NCI-H226 (cell line): ENCODE measurements around the gene SUPT5H.

Experiments
- DNase-seq: peaks from one replicate; pipeline ENCODE4 v3.0.0-alpha.2; 2015

The SUPT5H gene

DNA sequence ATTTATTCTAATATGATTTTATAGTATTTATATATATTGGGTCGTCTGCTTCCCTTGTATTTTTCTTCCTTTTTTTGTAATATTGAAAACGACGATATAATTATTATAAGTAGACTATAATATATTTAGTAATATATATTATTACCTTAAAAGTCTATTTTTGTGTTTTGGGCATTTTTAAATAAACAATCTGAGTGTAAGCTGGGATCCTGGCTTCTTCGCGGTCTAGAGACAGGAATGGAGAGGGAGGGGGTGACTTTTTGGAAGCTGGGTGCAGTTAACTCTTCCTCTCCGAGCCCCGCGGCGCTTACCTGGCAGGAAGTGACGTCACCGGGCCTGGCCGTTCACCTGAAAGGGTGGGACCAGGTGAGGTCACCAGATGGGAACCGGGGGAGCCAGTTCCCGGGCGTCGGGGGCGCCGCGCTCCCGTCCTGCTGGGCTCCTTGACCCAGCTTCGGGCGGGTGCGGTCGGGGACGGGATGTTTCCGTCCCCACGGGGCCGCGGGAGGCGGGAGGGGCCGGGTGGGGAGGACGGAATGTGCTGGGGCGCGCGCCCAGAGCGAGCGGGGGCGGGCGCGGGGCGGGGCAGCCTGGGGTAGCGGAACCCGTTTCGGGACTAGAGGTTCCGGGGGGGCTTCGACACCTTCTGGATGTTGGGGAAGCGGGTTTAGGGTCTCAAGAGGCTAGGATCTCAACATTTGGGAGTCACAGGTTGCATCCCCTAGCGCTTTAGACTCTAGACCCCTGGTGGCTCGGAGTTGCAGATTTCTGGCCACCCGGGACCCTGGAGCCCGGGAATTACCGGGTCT lies 36.0 kb upstream of the SUPT5H start:
- DNase-seq: peak; percentile 53

DNA sequence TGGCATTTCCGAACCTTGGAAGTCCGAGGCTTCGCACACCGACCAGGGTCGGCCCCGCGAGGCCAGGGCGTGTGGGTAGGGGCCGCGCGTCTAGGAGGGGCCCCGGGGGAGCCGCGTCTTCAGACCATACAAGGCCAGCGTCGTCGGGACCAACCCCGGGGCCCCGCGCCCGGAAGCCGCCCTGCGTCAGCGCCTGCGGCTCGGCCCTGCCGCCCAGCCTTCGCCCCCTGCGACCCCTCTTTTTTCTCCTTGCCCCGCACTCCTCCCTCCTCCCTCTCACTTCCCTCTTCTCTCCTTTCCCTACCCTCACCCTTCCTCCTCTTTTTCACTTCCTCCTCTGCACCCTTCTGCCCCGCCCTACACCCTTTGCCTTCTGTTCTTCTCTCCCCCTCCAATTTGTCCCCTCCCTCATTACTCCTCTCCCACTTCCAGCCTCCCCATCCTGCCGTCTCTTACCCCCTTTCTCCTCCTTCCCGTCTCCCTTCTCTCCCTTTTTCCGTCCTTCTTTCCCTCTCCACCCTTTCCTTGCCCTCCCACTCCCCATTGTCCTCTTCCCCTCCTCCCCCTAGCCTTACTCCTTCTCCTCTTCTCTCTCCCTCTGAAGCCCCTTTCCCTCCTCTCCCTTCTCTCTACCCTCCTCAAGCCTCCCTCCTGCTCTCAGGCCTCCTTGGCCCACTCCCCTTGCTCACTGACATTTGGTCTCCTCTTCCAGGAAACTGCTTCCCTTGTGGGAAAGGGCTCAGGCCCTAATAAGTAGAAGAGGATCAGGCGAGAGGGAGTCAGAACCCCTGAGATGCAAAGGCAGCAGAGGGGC lies 35.2 kb upstream of the SUPT5H start:
- no peak for DNase-seq

DNA sequence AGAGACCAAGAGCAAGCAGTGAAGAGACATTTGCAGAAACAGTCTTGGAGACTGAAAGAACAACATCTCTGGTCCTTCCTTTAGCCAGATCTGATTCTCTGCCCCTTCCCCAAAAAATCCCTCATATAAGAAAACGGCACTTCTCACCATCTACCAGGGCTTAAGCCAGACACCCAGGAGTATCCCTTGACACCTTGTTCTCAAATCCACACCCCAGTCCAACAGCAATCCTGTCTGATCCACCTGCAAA lies 34.6 kb upstream of the SUPT5H start:
- no peak for DNase-seq

DNA sequence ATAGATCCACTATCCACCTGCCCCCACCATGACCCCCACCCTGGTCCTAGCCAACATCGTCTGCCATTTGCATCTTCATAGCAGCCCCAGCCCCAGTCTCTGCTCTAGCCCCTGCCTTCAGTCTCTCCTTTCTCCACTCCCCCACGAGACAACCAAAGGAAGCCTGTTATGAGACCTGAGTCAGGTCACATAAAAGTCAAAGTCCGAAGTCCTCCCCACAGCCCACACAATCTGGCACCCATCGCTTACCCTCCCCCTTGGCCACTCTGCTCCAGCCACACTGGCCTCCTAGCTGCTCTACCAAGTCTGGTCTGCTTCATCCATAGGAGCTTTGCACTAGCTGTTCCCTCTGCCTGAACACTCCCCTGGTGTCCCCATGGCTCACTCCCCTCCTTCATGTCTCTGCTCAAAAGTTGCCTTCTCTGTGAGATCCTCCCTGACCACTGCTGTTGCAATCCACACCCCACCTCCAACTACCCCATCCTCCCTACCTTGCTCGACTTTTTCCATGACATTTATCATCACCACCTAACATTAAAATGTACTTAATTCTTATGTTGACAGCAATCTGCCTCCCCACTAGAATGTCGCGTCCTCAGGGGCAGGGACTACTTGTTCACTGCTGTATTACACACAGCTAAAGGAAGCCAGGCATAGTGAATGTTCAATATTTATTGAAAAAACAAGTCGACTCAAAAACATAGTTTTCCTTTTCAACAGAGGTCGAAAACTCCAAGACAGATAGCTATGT lies 34.1 kb upstream of the SUPT5H start:
- no peak for DNase-seq

DNA sequence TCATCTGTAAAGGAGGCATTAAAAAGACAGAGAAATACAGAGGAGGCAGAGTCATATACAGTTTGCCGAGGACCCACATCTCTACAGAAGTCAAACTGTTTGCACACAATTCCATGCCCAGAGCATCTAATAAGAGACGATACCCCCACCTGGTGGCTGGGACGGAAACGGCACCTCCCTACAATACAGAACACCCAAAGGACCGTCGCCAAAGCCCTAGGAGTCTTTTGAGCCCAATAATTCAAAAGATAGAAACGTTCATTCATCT lies 33.6 kb upstream of the SUPT5H start:
- DNase-seq: peak; percentile 66

DNA sequence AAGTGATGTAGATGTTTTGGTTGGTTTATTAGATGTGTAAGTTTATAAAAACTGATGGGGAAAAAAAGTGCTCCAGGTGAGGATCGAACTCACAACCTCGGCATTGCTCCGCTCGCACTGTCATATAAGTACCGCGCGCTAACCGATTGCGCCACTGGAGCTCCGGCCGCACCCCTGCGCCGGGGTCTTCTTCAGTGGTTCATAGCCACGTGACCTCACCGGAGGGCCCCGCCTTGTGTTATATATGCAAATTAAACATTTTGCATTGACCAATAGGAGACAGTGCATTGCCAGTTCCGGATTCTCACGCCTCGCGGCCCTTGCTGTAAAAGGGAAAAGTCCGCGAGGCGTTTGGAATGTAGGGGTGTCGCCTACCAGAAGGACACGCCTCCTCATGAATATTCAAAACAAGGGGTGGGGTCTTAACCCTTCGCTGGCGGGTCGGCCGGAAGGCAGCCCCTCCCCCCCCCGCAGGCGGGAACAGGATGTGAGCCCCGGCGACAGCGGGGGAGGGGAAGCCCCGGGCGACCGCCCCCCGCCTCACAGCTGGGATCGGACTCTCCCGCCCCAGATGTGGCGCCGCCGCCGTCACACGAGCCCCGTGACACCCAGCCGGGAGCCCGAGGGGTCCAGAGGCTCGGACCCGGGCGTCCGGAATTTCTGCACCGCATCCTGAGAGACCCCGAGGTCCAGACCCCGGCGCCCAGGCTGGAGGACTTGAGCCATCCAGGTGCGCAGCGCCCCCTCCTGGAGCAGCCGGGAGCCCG lies 33.1 kb upstream of the SUPT5H start, which contains the start of gene PLEKHG2:
TSS of gene PLEKHG2 (plus strand) at position 570 of the 767 bp plus-strand sequence. CDS start 1,418 bp downstream, outside the sequence.
- peak; percentile 96 for DNase-seq

DNA sequence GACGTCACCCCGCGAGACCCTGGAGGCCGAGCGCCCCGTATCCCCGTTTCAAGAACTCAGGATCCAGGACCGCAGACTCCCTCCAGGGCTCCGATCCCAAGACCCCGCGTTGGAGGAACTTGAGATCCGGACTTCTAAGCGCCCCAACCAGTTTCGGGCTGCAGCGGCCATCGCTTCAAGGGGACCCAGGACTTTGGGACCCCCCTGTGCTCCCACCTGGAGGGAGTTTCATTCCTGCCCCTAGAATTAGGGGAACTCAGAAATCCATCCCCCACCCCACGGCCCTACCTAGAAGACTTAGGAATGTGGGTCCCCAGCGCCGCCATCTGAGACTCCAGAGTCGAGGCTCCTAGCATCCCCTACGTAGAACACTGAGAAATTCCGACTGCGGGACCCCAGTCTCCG lies 32.5 kb upstream of the SUPT5H start:
- no peak for DNase-seq

DNA sequence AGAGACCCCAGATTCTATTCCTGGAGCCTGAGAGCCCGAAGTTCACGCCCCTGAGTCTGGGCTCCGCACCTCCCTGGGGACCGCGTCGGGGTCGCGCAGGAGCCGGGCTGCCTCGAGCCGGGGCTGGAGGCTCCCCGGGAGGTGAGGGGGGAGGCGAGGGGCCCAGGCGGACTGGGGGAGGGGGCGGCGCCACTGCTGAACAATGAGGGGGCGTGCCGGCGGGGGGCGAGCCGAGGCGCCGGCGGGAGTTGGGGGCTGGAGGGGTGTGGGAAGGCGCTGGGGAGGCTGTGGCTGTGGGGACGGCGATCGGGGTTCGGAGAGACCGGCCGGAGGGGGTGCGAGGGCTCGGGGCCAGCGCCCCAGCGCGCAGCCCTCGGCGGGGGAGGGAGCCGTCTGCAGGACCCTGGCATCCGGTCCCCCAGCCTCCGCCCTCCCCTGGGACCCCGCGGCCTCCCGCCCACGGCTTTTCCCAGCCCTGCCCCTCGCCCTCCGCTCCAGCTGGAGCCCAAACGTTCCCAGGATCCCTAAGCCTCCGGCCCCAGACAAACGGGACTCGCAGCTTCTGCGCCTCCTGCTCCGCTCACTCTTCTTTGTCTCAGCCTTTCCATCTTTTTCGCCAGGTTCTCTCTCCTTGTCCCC lies 32.0 kb upstream of the SUPT5H start:
- DNase-seq: no peak

DNA sequence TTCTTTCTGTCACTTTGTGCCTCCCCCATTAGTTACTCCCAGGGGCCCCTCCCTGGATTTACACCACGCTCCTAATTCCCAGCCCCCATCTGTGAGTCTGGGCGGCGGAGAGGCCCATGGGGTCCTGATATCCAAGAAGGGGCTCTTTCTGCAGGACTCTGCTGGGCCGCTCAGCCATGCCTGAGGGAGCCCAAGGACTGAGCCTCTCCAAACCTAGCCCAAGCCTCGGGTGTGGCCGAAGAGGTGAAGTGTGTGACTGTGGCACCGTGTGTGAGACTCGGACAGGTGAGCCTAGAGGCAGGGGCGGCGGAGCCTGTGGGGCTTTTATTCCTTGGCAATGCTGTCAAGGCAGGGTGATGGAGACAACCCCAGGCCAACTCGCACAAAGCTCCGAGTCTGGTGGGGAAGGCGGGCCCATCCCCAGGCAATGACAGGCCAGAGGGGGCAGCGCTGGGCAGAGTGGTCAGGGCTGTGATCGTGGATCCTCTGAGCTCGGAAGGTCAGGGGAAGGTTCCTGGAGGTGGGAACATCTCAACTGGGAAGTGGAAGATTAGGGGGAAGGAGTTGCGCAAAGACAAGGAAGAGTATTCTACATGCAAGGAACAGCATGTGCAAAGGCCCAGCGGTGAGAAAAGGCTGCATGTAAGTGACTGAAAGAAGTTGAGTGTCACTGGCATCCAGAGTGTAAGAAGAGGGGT lies 31.3 kb upstream of the SUPT5H start:
- DNase-seq: no peak

DNA sequence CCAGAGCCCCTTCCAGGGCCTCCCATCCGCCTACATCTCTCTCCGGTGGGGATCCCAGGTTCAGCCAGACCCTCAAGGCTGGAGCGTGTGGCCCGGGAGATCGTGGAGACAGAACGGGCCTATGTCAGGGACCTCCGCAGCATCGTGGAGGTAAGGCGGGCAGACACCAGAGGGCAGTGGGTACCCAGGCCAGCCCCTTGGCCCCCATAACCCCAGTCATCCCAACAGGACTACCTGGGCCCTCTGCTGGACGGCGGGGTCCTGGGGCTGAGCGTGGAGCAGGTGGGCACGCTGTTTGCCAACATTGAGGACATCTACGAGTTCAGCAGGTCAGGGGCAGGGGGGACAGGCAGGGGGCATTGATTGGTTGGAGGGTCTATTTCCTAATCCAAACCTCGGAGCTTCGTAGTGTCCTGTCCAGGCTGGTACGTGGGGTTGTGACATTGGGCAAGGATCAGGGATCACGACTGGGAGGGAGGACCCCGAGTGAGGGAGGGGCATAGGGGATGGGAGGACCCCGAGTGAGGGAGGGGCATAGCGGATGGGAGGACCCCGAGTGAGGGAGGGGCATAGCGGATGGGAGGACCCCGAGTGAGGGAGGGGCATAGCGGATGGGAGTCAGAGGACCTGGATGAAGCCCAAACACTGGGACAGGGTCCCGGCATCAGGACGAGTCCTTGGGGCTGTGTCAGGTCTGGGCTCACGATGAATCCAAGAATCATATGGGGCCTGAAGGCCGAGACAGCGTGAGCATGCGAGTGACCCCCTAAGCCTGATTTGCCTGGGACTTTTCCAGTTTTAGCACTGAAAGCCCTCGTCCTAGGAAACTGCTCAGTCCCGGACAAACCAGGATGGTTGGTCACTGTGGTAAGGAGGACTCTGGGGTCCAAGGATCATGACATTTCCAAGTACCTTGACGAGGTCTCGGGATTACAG lies 30.0 kb upstream of the SUPT5H start:
- DNase-seq: no peak

DNA sequence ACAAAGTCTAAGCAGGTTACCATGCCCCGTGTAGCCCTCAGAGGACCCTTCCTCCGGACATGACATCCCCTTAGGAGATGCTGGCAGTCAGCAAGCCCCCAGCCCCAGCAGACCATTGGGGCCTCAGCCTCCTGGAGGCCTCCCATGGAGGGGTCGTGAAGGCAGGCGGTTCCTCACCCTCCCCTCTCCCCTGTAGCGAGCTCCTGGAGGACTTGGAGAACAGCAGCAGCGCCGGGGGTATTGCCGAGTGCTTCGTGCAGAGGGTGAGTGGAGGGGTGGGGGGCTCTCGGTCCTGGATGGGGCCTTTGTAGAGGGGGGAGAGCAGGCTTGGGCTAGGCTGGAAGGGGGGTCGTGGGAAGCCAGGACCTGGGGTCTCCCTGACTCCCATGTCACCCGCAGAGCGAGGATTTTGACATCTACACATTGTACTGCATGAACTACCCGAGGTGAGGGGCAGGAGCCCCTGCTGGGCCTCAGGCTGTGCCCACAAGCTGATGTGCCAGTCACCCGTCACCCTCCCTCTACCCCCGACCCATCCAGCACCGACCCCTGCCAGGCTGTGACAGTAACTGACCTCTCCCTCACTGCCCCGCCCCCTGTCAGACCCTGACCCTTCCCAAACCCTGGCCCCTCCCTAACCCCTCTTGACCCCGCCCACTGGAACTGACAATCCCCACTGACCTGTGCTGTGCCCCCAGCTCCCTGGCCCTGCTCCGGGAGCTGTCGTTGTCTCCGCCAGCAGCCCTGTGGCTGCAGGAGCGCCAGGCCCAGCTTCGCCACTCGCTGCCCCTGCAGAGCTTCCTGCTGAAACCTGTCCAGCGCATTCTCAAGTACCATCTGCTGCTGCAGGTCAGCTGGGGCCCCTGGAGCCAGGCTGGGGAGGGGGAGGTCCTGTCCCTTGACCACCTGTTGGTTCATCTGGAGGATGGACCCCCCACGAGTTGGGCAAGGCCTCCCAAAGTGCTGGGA lies 28.9 kb upstream of the SUPT5H start:
- DNase-seq: no peak

DNA sequence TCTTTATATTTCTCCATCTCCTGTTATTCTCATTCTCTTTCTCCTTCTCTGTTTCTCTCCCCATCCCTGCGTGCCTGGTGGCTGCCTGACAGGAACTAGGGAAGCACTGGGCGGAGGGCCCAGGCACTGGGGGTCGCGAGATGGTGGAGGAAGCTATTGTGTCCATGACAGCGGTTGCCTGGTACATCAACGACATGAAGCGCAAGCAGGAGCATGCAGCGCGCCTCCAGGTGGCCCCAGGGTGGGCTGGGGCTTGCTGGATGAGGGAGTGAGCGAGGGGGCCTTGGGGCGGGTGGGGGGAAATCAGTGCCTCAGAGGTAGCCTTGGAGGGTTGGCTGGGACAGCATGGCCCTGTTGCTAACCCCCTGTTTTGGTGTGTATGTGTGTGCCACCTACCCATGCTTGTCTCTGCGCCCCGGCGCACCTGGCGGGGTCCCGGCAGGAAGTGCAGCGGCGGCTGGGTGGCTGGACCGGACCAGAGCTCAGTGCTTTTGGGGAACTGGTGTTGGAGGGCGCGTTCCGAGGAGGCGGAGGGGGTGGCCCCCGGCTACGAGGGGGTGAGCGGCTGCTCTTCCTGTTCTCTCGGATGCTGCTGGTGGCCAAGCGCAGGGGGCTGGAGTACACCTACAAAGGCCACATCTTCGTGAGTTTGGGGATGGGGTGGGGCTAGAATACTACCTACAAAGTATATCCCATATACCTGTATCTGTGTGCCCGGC lies 27.8 kb upstream of the SUPT5H start:
- DNase-seq: no peak

DNA sequence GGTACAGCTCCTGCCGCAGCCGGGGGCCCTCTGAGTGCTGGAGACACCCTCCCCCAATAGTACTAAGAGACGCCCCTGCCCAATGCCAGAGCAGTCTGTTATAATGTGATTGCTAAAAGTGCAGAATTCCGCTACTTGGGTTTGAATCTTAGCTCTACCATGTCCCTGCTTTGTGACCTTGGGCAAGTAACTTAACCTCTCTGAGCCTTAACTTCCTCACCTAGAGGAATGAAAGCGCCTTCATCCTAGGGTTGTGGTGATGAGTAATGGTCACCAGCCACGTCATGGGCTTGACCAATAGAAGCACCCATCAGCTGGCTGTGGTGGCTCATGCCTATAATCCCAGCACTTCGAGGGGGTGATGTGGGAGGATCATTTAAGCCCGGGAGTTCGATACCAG lies 26.4 kb upstream of the SUPT5H start:
- no peak for DNase-seq

DNA sequence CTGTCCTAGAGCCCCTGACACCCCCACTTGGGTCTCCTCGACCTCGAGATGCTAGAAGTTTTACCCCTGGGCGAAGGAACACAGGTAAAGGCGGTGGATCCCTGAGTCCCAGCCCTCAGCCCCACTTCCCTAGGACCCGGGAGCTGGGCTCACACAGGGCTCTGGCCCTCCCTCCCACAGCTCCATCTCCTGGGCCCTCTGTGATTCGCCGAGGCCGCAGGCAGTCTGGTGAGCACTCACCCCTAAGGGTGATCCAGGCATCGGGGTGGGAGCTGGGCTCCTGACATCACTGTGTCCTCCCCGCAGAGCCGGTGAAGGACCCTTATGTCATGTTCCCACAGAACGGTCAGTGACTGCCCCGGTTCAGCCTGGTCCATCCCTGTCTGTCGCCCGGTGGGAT lies 24.6 kb upstream of the SUPT5H start:
- DNase-seq: no peak

DNA sequence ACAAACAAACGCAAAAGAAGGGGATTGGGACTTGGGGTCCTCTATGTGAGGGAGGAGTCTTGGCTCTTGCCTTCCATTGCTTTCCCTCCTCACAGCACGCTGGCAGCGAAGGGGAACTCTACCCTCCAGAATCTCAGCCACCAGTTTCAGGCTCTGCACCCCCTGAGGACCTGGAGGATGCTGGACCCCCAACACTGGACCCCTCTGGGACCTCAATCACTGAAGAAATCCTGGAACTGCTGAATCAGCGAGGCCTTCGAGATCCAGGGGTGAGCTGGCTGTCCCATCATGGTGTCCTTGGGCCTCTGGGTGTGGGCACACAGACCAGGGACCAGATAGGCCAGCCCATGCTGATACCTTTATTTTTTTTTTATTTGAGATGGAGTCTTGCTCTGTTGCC lies 23.4 kb upstream of the SUPT5H start:
- DNase-seq: no peak

DNA sequence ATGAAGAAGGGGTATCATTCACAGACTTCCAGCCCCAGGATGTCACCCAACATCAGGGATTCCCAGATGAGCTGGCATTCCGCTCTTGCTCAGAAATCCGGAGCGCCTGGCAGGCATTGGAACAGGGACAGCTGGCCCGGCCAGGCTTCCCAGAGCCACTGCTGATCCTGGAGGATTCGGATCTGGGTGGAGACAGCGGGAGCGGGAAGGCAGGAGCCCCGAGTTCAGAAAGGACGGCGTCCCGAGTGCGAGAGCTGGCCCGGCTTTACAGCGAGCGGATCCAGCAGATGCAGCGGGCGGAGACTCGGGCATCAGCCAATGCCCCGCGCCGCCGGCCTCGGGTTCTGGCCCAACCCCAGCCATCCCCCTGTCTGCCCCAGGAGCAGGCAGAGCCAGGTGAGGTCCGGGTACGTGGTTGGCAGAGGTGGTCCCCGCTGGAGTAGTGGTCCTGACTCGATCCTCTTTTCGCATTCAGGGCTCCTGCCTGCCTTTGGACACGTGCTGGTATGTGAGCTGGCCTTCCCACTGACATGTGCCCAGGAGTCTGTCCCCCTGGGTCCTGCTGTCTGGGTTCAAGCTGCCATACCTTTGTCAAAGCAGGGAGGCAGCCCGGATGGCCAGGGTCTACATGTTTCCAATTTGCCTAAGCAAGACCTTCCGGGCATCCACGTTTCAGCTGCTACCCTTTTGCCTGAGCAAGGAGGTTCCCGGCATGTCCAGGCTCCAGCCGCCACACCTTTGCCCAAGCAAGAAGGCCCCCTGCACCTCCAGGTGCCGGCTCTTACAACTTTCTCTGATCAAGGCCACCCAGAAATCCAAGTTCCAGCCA lies 21.9 kb upstream of the SUPT5H start:
- DNase-seq: no peak

DNA sequence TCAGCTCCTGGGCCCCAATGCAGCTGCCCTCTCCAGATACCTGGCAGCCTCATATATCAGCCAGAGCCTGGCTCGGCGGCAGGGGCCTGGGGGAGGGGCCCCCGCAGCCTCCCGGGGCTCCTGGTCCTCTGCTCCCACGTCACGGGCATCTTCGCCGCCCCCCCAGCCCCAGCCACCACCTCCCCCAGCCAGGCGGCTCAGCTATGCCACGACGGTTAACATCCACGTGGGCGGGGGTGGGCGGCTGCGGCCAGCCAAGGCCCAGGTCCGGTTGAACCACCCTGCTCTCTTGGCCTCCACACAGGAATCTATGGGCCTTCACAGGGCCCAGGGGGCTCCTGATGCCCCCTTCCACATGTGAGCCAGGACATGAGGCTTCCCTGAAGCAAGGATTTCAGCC lies 20.4 kb upstream of the SUPT5H start:
- DNase-seq: no peak

DNA sequence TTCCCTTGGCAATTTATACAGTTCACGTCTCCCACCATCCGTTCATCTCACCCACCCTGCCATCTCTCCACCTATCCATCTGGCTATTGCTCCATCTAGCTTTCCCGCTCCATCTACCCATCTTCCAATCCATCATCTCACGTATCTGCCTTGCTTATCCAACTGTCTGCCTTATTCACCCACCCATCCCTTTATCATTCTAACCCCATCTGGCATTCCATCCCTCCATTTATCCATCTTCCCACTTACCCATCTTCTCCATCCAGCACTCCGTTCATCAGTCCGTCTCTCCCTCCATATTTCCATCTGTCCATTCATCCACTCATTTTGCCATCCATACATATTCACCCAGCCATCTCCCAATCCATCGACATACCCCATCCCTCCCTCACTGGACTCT lies 19.6 kb upstream of the SUPT5H start:
- DNase-seq: no peak
